OCI-LY1 (cell line): Measurements from ENCODE around the gene RPS6KL1.

Experiments used
- EZH2 ChIP-seq: fragments of 200-600 bp; sonication (generic), shearing (Covaris generic); IDR thresholded peaks from 2 replicates; pipeline ENCODE4 v1.8.0; 2017; ENCODE audit warnings: borderline replicate concordance, mixed run types, mild to moderate bottlenecking, antibody characterized with exemption, low read length, moderate library complexity, mixed read lengths
- TF ChIP-seq, protein P1 (sequence below): fragments of 200-600 bp; sonication (generic), shearing (Covaris generic); IDR thresholded peaks from 2 replicates; pipeline ENCODE4 v1.5.1; 2017; ENCODE audit warnings: mild to moderate bottlenecking, antibody characterized with exemption, low read length, moderate library complexity, mixed read lengths

- TF ChIP-seq EZH2 = no peak
- TF ChIP-seq, protein P1, sequence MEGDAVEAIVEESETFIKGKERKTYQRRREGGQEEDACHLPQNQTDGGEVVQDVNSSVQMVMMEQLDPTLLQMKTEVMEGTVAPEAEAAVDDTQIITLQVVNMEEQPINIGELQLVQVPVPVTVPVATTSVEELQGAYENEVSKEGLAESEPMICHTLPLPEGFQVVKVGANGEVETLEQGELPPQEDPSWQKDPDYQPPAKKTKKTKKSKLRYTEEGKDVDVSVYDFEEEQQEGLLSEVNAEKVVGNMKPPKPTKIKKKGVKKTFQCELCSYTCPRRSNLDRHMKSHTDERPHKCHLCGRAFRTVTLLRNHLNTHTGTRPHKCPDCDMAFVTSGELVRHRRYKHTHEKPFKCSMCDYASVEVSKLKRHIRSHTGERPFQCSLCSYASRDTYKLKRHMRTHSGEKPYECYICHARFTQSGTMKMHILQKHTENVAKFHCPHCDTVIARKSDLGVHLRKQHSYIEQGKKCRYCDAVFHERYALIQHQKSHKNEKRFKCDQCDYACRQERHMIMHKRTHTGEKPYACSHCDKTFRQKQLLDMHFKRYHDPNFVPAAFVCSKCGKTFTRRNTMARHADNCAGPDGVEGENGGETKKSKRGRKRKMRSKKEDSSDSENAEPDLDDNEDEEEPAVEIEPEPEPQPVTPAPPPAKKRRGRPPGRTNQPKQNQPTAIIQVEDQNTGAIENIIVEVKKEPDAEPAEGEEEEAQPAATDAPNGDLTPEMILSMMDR = no peak; the same call in 1 of the 2 replicates
These were observed 23.7 kb upstream of the RPS6KL1 start for GRCh38 chr14:74946659-74947281.
